HuH-7.5 (cell line): ENCODE measurements around the gene MAPKAP1.

Experiments used
- DNase-seq: peaks from one replicate; pipeline ENCODE4 v3.0.0; 2011; ENCODE audit warnings: low spot score

The MAPKAP1 gene

DNA sequence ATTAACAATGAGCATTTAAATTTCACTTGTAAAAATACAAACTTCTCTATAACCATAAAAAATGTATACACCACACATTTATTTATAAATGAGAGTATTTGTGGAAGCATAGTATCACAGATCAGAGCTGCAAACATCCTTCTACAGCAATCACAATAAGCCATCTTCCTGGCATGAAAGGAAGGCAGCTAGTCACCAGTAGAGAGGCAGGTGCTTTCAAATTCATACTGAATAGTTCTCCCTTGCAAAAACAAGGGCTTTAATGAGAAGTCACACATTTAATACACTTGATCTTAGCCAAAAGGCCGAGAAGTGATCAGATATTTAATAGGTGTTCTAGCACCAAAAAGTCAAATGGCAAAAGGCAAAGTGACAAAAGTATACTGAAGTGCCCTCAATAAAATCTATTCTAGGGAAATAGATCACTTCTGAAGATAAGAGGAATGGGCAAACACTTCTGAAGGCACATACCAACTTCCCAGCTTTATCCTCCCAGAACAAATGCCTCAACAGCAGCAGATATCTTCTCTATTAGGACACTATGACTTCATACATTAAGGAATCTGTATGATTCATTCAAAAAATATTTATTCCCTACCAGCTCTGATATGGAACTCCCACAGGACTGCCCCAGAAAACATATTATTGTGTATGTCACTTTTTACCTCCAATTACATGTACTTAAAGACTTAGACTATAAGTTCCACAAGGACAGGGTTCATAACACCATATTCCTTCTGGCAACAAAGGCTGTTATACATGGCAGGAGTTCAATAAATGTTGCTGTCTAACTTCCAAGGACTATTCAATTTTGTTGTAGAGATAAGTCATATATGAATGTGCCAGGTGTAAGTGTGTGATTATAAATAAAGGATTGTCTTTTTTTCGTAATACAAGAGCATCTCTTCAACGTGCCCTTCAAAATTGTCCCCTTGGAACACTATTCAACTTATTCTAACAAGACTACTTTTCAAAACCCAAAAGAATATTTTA is 31.7 kb downstream of the MAPKAP1 start:
- no peak for DNase-seq

DNA sequence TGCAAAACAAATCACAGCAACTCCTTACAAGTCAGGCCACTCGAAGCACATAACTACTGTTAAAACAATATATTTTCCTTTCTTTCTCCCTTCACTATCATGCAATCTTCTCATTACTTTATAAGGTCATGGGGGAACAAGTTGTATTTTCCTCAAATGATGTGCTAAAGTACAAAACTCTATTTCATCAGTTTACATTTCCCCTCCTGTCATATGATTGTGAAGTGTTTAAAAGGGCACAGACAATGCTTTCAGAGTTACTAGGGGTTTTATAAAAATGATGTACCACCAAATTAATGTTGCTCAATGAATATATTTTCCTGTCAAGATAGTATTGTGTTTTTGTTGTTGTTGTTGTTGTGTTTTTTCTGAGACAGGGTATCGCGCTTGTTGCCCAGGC is 34.1 kb downstream of the MAPKAP1 start:
- no peak for DNase-seq

DNA sequence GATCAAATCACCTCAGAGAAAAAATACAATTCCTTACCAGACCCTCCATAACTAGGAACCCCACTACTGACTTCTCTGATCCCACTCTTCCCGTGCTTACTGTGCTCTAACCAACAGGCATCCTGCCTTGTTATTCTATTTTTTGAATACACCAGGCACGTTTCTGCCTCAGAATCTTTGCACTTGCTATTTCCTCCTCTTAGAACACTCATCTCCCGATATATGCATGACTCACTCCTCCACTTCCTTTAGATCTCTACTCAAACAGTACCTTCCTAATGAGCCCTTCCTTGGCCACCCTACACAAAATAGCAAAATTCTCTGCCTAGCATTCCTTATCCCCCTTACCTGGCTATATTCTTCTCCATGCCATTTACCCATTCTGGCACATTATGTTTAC is 43.9 kb downstream of the MAPKAP1 start:
- DNase-seq, result no peak

DNA sequence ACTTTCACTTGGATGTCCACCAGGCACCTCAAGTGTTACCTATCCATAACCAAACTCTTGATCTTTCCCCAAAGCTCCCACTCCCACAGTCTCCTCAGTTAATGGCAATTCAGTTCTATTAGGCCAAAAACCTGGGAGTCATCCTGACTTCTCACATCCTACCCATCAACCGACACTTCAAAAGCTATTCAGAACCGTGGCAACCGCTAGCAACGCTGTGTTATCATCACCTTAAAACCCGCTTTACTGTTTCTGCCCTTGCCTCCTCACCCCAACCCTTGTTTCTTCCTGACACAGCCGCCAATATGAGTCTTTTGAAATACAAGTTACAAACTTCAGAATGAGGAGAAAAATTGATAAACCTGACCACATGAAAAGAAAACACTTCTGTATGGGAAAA is 46.5 kb downstream of the MAPKAP1 start:
- no peak for DNase-seq

DNA sequence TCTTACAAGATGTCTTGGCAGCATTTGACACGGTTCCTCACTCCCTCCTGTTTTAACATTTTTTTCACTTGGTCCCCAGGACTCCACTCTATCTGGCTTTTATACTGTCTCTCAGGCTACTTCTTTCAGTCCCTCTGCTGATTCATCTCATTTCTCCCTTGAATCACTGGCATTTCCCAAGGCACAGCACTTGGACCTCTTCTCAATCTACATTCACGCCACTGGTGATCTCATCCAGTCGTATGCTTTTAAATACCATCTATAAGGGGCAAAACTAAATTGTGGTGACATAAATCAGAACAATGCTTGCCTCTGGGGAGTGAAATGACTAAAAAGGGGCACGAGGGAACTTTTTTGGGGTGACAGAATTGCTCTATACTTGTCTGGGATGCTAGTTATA is 47.1 kb downstream of the MAPKAP1 start:
- DNase-seq, result no peak

DNA sequence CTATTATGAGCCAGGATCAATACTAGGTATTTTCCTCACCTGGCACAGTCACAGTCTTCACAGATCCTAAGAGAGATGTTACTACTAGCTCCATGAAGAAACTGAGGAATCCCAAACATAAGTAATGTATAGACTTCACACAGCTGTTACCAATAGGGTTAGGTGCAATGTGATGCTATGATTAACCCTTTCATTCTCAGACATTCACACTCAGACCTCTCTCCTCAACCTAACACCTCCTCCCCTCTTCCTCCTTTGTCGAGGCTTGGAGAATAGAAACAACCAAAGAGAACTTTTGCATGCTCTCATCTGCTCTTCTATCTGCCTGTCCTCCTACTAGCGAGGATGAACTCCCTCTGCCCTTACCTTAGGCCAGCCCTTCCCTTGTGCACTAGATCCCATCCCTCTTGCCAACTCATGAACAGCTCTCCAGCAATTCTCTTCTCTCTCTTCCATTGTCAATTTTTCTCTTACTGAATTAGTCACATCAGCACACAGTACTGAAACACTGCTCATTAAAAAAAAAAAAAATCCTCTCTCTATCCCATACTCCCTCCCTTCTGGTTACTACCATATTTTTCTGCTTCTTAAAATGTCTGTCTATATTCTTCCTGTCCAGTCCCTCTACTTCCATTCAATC is 47.7 kb downstream of the MAPKAP1 start:
- no peak for DNase-seq

DNA sequence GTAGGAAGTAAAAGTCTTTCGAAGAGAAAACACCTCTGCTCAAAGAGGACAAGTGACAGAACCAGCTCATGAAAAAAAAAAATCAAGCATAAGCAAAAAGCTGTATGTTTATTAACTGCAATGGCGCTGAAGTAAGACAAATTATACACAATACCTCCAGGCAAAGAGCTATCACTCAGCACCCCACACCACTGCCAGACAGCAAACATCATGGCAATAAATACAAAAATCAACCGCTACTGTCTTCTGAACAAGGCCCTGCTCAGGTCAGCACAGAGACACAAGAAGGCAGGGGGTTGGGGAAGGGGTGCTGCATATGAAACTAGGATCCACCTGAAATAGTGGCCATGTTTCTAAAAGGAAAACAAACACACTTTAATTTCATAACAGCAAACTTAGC is 50.4 kb downstream of the MAPKAP1 start:
- DNase-seq, result no peak

DNA sequence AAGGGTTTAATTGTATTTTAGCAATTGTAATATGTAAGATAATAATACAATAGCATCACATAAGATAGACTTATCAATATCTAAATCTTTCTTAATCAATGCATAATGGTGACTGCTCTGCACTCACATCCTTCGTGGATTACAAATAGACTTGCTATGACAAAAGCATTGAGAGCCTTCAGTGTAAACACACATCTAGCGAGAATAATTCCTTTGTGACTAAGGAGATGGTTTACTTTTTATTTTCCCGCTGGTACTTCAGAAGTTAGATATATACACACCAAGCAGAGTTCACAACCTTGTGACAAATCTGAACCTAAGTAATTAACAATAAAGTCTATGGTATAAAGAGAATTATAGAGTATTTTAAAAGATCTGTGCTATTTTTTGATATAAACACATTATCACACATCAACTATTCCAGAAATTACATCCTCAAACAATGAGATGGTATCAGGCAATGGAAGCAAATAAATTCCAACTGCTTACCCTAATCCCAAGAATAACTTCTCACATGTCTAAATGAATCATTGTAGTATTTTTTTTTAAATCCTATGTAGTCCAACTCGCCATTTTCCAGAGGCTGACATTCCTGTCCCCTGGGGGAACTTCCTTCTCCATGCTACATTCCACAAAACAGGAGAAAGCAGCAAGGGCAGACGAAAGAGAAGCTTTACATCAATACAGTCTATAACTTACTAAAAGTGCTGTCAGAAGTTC is 51.2 kb downstream of the MAPKAP1 start:
- DNase-seq, result no peak

DNA sequence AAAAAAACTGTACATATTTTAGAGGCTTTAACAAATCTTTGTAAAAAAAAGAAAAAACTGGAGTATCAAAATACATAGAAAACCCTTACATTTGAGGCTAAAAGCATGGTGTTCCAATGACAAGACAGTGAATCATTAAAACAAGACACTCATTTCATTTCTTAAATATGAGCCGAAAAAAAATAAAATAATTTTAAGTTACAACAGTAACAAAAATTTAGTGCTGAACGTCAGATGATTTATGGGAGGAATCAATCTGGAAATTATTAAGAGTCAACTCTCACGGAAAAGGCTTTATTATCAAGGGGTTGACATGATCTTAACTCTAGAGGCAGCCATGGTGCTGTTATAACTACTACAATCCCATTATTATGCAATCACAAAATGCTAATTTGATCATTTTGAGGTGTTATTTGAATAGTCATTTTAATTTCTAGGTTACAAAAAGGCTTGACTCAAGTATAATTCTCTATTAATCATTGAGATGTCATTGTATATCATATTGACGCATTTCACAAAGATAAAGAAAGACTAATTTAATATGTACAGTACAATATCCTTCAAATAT is 51.9 kb downstream of the MAPKAP1 start:
- DNase-seq, result no peak

DNA sequence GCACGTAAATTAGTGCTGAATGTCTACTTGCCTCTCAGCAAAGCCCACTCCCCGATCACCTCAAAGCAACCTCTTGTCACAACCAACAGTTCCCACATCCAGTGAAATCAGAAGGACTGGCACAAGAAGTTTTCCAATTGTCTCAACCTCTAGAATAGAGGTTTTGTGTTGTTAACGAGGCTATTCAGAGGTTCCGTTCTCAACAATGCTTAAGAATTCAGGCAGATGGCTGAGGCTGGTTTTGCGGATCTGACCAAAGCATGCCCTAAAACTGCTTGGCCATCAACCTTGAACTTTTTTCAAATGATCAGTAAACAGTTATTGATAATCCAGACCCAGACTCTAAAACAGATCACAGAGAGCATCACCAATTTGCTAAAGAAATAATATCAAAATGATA is 52.9 kb downstream of the MAPKAP1 start:
- DNase-seq, result no peak

DNA sequence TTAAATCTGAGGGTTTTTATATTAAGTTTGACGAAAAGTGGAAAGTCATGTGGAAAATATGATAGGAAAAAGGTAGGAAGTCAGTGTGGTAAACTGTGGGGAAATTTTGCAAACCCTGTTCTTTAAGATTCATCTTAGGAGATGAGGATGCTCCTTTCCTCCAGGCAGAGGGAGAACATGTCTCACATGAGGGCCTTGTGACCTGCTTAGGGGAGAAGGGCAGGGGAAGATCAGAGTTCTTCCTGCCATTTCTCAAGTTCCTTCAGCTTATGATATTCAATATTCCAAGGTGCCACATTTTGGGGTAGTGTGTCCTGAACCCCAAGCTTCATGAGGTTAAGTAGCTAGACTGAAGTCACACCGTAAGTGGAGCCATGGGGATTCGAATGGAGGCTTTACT is 53.7 kb downstream of the MAPKAP1 start:
- DNase-seq, result no peak

DNA sequence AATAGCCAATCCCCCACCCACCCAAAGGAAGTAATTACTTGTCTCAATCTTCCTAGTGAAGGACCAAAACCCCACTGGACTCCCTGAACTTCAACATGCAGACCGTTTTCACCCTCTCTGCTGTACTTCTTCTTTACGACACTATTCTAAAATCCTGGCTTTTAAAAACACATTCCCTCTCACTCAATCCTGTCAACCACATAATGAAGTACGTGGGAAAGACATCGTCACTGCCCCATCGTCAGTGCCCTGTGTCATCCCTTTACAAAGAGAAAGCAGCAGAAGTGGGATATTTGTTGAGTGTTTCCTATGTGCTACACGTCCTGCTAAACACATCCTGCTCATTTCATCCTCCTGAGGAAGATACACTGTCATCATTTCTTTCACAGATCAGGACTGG is 54.2 kb downstream of the MAPKAP1 start:
- no peak for DNase-seq

DNA sequence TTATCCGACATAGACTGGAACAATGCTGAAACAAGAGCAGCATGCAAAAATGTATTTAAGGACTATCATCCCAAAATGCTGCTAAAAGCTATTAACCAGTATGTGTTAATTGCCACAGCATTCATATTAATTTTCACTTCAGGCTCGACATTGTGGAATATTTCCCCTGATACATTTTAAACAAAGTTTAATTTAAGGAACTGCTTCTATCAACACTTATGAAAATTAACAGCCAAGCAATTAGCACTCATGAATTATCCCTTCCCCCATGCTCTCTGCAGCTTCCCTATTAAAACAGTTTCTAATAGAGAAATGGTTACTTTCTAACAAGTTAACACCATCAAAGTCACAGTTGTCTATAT is 54.8 kb downstream of the MAPKAP1 start:
- no peak for DNase-seq

DNA sequence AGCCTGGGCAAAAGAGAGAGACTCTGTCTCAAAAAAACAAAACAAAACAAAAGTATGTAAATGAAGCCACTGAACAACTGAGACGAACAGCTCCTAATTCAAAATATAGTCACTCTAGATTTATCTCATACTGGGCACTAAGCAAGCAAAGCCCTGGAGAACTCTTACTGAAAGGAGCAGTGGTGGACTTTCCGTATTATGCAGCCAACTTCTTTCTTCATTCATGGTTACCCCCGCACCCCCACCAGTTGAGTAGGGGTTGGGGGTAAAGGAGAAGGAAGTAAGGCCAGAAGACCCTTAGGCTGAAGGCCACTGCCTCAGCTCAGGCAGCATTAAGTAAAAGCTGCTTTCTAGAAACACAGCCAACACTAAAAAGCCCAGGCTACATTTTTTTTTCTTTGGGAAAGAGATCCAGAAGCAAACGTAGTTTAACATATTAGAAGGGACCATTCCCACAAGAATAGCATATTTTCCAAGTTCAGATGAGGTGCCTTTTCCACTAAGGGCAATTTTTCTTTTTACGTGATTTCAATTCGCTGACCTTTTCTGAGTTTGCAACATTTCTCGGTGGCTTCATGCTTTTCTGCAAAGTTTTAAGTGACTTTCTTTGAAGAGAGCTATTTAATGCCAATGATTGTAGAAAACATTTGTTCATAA is 55.3 kb downstream of the MAPKAP1 start:
- no peak for DNase-seq

DNA sequence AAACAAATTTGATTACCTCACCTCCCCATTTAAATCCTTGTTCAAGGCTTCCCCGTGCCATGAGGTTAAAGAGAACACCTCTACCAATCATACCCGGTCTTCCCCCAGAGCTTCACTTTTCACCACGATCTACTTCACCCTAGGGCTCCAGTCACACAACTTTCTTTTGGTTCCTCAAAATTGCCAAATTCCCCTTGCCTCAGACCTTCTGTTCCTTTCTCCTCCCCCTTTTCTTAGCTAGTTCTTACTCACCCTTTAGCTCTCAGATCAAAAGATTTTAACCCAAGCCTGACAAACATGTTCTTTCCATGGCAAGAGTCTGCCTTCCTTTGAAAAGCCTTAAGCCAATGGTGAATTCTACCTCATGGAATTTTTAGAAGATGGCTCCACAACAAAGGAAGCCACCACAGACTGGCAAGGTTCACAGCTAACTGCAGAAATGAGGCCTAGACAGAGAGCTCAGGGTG is 56.7 kb downstream of the MAPKAP1 start:
- no peak for DNase-seq

DNA sequence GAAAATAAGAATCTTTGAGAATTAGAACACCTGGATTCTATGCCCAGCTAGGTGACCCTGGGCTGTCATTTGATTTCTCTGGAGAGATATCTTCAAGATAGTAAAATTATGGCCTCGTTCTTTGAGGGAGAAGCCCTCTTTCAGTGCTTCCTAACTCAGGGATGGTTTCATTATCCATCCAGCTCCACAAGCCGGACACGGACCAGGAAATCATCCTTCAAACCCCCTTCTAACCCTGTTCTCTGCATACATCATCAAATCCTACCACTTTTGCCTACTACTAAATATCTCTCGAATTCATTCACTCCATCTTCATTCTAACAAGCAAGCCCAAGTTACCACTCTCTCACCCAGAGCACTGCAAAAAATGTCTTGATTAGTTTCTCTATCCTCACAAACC is 57.2 kb downstream of the MAPKAP1 start:
- no peak for DNase-seq

DNA sequence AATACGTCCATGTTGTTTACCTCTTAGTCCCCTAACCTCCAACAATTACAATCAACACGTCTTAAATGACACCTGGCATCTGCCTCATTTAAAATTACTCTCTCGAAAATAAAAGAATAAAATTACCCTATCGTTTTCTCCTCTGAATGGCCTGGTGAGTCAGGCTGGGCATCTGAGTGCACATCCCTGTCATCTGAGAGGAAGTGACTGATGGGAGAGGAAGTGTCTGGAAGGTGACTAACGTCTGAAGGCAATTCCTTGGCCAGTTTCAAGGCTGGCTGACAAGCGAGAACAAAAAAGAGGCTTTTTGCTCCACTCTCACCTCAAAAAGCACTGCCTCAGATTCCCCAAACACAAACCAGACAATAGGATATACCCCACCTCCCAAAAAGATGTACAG is 57.7 kb downstream of the MAPKAP1 start:
- DNase-seq, result no peak

DNA sequence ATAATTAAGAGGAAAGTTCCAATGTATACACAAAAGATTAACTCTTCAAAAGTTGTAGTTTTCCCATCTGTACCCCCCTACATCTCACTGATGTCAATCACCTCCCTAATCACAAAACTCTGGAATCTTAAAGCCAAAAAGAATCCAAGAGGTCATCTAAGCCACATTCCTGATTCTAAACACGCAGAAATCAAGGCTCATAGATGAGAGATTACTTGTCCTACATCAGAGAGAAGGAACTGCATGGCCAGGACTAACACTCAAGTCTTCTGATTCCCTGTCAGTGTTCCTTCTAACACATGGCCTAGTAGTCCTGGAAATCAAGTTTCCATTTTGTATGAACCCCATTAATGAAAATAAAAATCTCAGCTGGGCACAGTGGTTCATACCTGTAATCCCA is 58.7 kb downstream of the MAPKAP1 start:
- no peak for DNase-seq

DNA sequence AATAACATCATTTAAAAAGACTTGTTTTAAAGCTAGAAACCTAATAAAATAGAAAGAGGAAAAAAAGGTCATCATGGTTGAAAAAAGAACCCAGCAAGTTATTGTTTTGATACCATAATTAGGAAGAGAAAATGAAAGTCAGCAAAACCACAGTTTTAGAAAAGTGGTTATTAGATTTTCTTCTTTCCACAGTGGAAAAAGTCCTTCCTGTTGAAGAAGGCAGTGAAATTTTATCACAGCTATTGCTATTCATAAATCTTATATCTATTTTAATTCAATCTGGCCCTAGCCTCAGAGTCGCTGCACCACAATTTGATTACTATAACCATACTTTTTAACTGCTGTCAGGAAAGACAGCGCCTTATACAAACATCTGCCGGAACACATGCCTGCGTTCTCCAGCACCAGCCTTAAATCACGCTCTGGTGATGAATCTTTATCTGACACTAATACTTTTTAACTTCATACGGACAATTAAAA is 60.3 kb downstream of the MAPKAP1 start:
- no peak for DNase-seq

DNA sequence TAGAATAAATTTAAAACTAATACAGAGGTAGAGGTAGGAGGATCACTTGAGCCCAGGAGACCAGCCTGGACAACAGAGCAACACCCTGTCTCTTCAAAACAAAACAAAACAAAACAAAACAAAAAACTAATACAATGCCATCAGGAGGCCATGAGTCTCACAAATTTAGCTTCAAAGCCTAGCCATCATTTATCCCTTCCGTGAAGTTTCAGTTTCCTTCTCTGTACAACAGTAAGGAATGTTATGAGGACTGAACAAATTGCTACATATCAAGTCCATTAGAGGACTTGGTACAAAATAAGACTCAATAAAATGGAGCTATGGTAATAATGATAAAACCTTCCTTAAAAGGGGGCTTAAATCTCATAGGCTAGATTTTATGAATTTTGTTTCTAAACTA is 60.8 kb downstream of the MAPKAP1 start:
- DNase-seq, result no peak

DNA sequence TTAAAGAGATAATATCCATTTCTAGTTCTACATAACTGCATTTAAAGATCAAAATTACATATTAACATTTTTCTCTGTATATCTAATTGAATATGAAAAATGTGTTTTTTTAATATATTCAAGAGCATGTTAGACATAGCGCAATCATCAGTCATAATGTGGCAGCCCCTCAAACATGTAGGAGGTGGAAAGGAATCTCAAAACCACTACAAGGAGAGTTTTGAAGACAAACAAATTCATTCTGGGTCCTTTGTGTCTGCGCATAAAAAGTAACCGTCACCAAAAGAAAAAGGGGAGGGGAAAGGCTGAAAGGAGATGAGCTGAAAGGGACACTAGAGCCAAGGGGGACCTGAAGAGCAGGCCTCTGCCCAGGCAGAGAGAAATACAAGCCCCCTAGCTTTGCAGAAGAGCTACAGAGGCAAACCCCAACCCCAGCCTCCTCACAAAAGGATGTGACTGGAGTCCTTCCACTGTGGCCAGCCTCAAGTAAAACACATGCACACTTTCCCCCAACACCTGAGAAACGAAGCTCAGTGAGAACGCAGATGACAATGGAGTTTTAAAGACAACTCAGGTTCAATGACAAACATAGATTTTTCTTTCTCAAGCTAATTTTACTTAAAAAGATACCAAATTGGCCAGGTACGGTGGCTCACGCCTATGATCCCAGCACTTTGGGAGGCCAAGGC is 62.0 kb downstream of the MAPKAP1 start:
- DNase-seq, result no peak
